ENCODE data around the gene BACH2.
"Not testable (repeated sequence)": the region's sequence is repeated elsewhere in the genome, so short reads cannot be mapped to it uniquely, and the experiment has no call there.

BACH2 gene

DNA sequence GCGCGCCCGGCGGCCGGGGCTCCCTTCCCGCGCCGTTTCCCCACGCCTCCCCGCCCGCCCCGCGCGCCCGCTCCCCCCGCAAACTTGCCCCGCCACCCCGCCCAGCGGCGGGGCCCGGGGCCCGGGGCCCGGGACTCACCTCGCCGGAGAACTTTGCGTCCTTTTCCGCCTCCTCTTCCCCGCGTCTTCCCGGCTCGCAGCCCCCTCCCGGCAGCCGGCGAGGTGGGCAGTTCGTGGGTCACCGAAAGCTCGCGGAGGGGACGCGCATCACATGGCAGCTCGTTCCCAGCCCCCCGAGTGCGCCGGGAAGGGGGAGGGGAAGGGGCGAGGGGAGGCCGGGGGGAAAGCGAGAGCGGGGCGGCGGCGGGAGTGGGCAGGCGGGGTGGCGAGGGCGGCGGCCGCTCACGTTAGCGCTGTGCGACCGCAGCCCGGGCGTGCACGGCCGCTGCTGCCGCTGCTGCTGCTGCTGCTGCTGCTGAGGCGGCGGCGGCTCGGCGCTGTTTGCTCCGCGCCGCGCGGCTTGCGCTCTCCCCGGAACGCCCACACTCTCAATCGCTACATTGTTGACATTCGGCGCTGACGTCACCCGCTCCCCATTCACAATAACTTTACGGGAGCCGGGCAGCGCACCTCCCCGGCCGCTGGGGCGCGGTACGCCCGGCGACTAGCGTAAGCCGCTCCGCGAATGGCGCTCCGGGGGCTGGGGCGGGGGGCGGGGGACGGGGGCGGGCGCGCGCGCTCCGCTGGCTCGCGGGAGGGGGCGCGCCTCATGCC is at the start of gene BACH2:
Gene BACH2, minus strand, starts transcription at position 503 of the 774 bp plus-strand sequence. CDS start 287,999 bp downstream, outside the sequence.
- DNase-seq = no peak

DNA sequence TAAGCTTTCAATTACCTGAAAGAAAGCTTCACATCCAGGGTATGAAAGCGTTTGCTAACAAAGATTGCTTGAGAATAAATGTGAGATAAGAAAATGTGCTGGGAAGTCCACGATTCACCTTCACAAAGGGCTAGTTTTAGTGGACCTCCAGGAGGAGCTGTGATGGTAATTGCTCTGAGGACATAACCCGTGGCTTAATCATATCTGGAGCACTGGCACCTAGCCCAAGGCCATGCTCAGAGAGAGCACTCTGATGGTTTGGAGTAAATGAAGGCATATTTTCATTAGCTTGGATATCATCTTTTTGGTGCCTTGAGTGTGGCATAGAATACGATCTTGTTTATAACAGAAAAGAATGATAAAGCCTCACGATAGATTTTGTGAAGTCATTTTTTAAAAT is 46.9 kb upstream of the BACH2 start:
- DNase-seq = no peak

DNA sequence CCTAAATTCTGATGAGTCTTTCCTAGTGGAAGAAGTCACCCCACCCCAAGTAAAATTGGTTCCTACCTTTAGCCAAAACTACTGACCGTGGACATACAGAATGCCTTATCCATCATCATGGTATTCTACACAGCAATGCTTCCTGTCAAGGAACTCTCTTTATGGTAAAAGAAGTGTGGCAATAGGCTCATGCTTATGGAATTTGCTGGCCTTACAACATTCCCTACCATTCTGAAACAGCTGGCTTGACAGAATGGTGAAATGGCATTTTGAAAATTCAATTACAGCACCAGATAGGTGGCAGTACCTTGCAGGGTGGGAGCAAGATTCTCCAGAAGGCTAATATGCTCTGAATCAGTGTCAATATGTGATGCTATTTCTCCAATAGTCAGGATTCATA is 41.8 kb upstream of the BACH2 start:
- DNase-seq = no peak

GRCh38 chr6:90336388-90336947 is 39.8 kb upstream of the BACH2 start:
- no peak for DNase-seq

- DNase-seq = no peak
These were observed 37.3 kb upstream of the BACH2 start for GRCh38 chr6:90333928-90334327.

GRCh38 chr6:90332978-90333543 is 36.4 kb upstream of the BACH2 start:
- not testable (repeated sequence) for DNase-seq

DNA sequence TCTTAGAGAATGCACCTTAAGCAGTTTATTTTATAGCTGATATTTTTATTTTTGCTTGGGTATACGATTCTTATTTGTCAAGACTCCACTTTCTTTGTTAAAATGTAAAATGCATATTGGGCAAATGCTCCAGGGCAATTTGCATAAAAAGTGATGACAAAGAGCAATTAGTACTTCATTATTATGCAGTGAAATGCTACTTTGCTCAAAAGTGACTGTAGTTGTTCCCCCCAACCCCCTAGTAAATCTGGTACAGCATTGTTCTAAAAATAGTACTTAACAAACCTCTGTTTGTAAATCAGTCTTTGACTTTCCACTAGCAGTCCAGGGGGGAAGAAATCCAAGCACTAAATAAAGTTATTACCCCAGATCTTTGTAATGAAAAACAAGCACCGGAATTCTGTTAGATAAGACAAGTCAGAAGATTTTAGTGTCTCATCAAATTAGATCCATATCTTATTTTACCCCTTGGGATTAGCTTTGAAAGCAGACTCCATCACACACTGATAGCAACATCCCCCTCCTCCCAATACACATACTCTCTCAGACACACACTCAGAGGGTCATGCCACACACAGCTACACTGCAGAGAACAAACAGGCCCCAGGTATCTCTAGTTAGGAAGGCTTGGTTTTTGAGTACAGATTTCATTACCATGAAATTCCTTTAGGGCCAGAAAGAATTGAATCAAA is 32.9 kb upstream of the BACH2 start:
- DNase-seq = no peak

GRCh38 chr6:90328004-90328403 is 31.4 kb upstream of the BACH2 start:
- DNase-seq = no peak

DNA sequence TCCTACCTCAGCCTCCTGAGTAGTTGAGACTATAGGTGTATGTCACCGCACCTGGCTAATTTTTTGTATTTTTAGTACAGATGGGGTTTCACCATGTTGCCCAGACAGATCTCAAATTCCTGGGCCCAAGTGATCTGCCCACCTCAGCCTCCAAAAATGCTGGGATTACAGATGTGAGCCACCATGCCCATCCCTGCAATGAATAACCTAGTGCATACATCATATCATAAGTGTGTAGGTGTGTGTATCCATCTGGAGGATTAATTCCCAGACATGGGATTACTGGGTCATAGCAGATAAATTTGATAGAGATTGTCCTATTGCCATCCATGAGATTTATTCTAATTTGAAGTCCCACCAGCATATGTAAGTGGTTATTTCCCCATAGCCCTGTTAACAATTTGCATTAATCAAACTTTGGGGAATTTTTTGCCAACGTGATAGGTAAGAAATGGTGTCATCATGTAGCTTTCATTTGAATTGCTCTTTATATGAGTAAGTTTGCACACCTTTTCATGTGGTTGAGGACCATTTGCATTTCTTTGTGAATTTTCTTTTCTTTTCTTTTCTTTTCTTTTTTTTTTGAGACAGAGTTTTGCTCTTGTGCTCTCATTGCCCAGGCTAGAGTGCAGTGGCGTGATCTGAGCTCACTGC is 29.9 kb upstream of the BACH2 start:
- DNase-seq = no peak

DNA sequence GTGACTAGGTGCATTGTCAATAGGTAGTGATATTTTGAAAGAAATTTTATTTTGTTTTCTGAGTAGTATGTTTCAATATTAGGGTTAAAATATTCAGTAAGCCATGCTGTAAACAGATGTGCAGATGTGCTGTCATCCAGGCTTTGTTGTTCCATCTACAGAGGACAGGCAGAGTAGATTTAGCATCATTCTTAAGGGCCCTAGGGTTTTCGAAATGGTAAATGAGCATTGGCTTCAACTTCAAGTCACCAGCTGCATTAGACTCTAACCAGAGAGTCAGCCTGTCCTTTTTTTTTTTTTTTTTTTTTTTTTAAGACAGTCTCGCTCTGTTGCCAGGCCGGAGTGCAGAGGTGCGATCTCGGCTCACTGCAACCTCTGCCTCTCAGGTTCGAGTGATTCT is 27.1 kb upstream of the BACH2 start:
- no peak for DNase-seq

- DNase-seq = no peak
These were observed 26.4 kb upstream of the BACH2 start for GRCh38 chr6:90322976-90323474.

DNA sequence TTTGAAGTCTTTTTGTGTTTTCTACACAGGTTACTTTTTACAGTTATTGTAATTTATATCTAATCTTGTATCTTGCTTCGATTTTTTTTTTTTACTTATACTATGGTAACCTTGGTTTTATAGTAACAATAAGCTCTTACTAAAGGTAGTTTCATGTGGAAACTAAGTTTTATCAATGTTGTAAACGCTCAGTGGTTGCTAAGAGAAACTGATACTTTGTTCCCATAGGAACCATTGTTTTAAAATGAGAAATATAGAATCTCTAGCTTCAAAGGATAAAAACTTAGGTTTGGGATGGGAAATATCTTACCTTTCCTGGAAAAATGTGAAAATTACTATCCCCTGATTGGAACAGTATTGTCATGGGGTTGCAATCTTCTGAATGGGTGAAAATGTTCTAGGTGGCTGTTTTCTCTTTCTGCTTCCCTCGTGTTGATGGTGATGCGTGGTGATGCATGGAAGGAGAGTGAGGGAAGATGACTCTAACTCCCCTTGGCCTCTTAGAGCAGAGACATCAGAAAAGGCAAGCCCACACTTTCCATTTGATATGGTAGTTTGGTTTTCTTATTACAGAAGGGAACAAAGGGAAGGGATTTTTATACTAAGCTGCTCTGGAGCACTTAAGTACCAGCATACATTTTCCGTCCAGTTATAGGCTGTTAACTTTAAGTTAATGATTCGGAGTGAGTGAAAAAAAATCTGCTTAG is 23.5 kb upstream of the BACH2 start:
- DNase-seq = no peak

DNA sequence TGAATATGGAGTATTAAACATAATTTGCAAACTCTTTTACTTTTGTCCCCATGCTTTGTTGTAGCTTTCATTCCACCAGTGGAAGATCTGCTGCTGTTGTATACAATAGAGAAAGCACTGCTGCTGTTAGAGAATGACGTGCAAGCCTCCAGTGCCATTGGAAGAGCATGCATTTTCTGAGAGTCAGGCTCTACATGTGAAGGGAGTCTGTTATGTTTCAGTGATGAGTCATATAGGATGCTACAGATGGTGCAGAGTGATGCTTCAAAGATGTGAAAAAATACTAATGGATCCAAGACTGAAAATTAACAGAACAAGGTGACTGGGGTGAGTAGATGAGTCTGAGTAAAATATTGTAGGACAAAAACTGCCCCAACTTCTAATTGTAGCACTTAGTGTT is 22.4 kb upstream of the BACH2 start:
- no peak for DNase-seq

GRCh38 chr6:90315986-90316385 is 19.3 kb upstream of the BACH2 start:
- no peak for DNase-seq

DNA sequence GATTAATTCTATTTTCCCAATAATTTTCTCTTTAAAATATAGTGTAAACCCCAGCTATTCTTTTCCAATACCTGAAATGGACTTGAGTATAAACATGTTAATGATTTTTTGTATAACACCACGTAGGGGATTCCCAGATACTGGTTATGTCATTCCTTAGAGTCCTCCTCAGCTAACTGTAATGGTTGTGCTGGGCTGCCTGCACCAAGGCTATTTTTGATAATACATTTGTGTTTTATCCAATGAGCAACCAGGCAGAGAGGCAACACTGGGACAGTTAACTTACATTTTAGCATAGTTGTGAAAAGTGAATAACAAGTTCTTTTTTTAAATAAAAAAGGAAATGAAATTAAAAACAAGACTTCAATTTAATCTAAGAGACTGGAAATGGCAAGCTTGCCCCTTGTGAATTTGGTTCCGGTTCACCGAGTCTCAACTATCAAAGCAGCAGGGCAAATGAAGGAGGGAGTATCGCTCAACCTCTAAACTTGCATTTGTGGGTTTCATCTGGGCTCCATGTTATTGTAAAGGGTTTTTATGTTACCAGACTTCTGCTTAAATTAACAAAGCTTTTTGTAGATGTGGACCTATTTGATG is 18.8 kb upstream of the BACH2 start:
- DNase-seq = no peak

- DNase-seq = no peak
These were observed 17.9 kb upstream of the BACH2 start for GRCh38 chr6:90314514-90314913.

DNA sequence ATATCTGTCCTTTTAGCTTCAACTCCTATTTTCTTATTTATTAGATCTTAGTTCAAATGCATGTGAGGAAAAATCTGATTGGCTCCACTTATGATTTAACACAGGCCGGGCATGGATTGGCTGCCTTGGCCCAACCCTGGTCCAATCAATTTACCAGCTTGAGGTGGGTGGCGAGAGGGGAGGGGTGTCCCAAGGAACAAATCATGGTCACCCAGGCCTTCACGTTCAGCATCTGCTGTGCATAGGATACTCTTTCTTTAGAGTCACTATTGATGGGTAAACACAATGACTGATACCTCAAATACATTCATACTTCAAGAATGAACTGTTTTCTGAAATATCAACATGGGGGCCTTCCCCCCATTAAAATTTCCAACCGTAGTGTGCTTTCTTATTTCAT is 14.9 kb upstream of the BACH2 start:
- DNase-seq = no peak

GRCh38 chr6:90305800-90306448 is 9.3 kb upstream of the BACH2 start:
- DNase-seq = no peak

- DNase-seq = no peak
These were observed 7.7 kb upstream of the BACH2 start for GRCh38 chr6:90304308-90304707.

GRCh38 chr6:90303039-90303438 is 6.4 kb upstream of the BACH2 start:
- DNase-seq = no peak

GRCh38 chr6:90302320-90302719 is 5.7 kb upstream of the BACH2 start:
- no peak for DNase-seq

DNA sequence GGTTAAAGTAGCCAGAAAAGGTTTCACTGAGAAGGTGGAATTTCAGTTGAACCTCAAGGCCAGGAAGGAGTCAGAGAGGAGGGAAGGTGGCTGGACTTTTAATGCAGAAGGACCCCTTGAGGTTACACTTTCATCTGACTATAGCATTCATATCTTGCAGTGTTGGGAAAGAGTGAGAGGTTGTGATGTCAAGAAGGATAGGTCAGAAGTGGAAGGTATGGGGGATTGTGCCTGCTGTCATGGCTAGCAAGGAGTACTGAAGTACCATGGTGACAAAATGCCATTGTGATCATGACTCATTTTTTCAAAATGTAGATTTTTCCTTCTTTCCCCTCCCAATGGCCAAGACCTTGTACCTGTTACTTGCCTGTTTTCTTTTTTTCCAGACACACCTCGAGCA is 5.2 kb upstream of the BACH2 start:
- no peak for DNase-seq

Data from GDM1 (cell line).